CD4-positive, alpha-beta T cell treated with Interferon gamma for 1 hour (primary cell): ENCODE data around the gene C14orf119.

Experiments used
- DNase-seq: peaks from one replicate; pipeline ENCODE4 v3.0.0-alpha.2; 2020

C14orf119 gene

GRCh38 chr14:23128969-23129758 is 33.9 kb downstream of the C14orf119 start:
- DNase-seq, result no peak

GRCh38 chr14:23129759-23130316 is 34.5 kb downstream of the C14orf119 start:
- no peak for DNase-seq

- no peak for DNase-seq
These were observed 35.6 kb downstream of the C14orf119 start for GRCh38 chr14:23130871-23131270.

- no peak for DNase-seq
These were observed 36.2 kb downstream of the C14orf119 start for GRCh38 chr14:23131482-23131881.

- DNase-seq, result no peak
These were observed 37.7 kb downstream of the C14orf119 start for GRCh38 chr14:23132970-23133369.

- DNase-seq, result no peak
These were observed 41.3 kb downstream of the C14orf119 start for GRCh38 chr14:23136566-23137133.

- no peak for DNase-seq
These were observed 42.0 kb downstream of the C14orf119 start for GRCh38 chr14:23137192-23137812.

- no peak for DNase-seq
These were observed 42.7 kb downstream of the C14orf119 start for GRCh38 chr14:23137813-23138535.

GRCh38 chr14:23139874-23140273 is 44.6 kb downstream of the C14orf119 start:
- no peak for DNase-seq

- no peak for DNase-seq
These were observed 45.1 kb downstream of the C14orf119 start for GRCh38 chr14:23140371-23140770.

GRCh38 chr14:23141706-23142444 is 46.6 kb downstream of the C14orf119 start:
- DNase-seq, result no peak

- DNase-seq, result no peak
These were observed 47.5 kb downstream of the C14orf119 start for GRCh38 chr14:23142826-23143225.

- DNase-seq, result no peak
These were observed 48.6 kb downstream of the C14orf119 start for GRCh38 chr14:23143911-23144310.

- no peak for DNase-seq
These were observed 50.6 kb downstream of the C14orf119 start for GRCh38 chr14:23145794-23146350.

GRCh38 chr14:23146351-23146910 is 51.1 kb downstream of the C14orf119 start:
- no peak for DNase-seq

GRCh38 chr14:23146980-23147379 is 51.7 kb downstream of the C14orf119 start:
- no peak for DNase-seq

- DNase-seq, result no peak
These were observed 52.4 kb downstream of the C14orf119 start for GRCh38 chr14:23147676-23148075.

GRCh38 chr14:23148591-23149249 is 53.4 kb downstream of the C14orf119 start:
- no peak for DNase-seq

GRCh38 chr14:23149745-23150144 is 54.4 kb downstream of the C14orf119 start:
- DNase-seq, result no peak
